Activated CD4-positive, alpha-beta T cell treated with anti-CD3 and anti-CD28 coated beads, Interleukin-2, amount 10 ng/mL, durations not matched to agents 7 days and 5 days (primary cell): ENCODE results near the gene PLPP3. TPM values are rescaled to one million over a fixed set of nuclear protein-coding genes. Genes with fewer than 3 reads are reported as not detected.
"Not testable (repeated sequence)": the region's sequence is repeated elsewhere in the genome, so short reads cannot be mapped to it uniquely, and the experiment has no call there.

Source experiments
- CTCF ChIA-PET: fragments of 350-600 bp; sonication (Branson Sonifier 250); formaldehyde crosslinking; loops from one replicate; lab custom pipeline; 2021; ENCODE audit warnings: antibody characterized with exemption; lab: Charles Lee
- POLR2A ChIA-PET: fragments of 350-600 bp; sonication (Branson Sonifier 250); formaldehyde crosslinking; loops from one replicate; lab custom pipeline; 2021; ENCODE audit warnings: antibody characterized with exemption; lab: Charles Lee
- DNase-seq: peaks from one replicate; pipeline ENCODE4 v3.0.0-alpha.2; 2020
- H3K27ac Mint-ChIP-seq: one replicate; pipeline ENCODE4 v1.8.0; 2021; ENCODE audit warnings: mild to moderate bottlenecking, moderate library complexity, mixed read lengths
- H3K27me3 Mint-ChIP-seq: one replicate; pipeline ENCODE4 v1.8.0; 2021; ENCODE audit warnings: mixed read lengths
- H3K36me3 Mint-ChIP-seq: one replicate; pipeline ENCODE4 v1.8.0; 2021; ENCODE audit warnings: low read depth, mixed read lengths
- H3K4me1 Mint-ChIP-seq: one replicate; pipeline ENCODE4 v1.8.0; 2021; ENCODE audit warnings: mixed read lengths
- H3K4me3 Mint-ChIP-seq: one replicate; pipeline ENCODE4 v1.8.0; 2021; ENCODE audit warnings: mild to moderate bottlenecking, moderate library complexity, mixed read lengths
- H3K9me3 Mint-ChIP-seq: one replicate; pipeline ENCODE4 v1.8.0; 2021; ENCODE audit warnings: mixed read lengths
- total RNA-seq, 2 experiments: library from RNA; stranded (reverse); gene quantifications; one replicate each; pipeline ENCODE4 v1.2.3, GENCODE V29; 2021

Gene PLPP3
- not detected for total RNA-seq

DNA sequence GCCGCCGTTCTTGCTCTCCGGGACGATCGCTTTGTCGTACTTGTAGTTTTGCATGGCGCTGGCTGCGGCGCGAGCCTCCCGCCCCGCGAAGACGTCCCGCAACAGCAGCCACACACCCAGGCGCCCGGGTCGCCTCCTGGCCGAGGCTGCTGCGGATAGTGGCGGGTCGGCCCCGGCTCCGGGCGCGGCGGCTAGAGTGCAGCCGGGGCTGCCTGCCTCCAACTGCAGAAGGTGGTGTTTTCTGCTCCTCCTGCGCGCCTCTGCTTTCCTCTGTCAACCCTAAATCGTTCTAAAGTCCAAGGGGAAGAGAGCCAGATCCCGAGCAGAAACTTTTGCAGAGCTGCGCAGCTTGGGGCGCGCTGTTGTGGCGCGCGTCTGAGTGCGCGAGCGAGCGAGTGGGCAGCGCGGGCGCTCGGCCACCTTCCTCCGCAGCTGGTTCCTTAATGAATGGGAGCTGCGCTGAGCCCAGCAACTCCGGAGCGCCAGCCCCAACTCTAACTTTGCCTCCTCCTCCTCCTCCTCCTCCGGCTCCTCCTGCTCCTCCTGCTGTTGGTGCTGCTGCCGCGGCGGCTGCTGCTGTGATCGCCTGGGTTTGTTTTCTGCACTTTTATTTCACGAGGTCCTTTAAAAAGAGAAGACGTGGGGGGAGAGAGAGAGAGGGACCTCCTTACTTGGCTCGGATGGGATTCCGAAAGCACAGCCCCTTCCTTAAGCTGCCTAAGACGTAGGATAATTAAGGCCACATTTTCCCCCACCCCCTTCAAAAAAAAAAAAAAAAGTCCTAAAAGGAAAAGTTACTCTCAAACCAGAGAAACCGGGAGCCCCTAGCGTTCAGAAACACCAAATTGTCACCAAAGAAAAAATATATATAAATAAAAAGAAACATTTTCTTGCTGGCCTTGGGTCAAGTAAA is at the start of gene PLPP3:
Gene PLPP3, minus strand, starts transcription at position 601 of the 913 bp plus-strand sequence. Its CDS starts 547 bp downstream, at position 54.
- POLR2A ChIA-PET: no interaction called here
- H3K4me3 Mint-ChIP-seq: peak within 1 kb of the TSS; percentile 72
- peak within 1 kb of the TSS; percentile 50 for H3K27ac Mint-ChIP-seq
- H3K36me3 Mint-ChIP-seq: no peaks in the 10 kb centered on the region
- CTCF ChIA-PET: no interaction called here
- no peaks in the 10 kb centered on the region for H3K9me3 Mint-ChIP-seq
- peaks cover 5% of the 10 kb centered on the region for H3K4me1 Mint-ChIP-seq
- H3K27me3 Mint-ChIP-seq: peaks cover 47% of the 10 kb centered on the region
- DNase-seq: no peak

DNA sequence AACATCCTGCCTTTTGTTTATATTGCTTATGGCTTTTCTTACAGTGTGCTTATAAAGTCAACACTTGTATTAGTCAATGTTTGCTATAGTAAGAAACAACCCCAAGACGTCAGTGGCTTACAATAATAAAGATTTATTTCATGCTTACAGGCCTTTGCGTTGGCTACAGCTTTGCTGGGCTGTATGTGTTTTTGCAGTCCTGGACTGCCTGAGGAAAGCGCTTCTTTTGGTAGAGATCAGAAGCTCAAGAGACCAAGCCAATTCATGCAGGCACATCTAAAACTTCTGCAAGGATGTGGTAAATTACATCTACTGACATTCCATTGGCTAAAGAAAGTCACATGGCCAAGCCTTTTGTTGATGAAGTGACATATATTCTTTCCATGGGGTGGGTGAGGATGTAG is 48.3 kb upstream of the PLPP3 start:
- Mint-ChIP-seq H3K4me1 (no peaks in the 10 kb centered on the region), H3K9me3 (no peaks in the 10 kb centered on the region), H3K36me3 (no peaks in the 10 kb centered on the region), H3K4me3 (no peak overlapping the region), H3K27me3 (peaks cover 2% of the 10 kb centered on the region), H3K27ac (no peak overlapping the region)
- ChIA-PET POLR2A (no interaction called here), CTCF (no interaction called here)
- DNase-seq: no peak

DNA sequence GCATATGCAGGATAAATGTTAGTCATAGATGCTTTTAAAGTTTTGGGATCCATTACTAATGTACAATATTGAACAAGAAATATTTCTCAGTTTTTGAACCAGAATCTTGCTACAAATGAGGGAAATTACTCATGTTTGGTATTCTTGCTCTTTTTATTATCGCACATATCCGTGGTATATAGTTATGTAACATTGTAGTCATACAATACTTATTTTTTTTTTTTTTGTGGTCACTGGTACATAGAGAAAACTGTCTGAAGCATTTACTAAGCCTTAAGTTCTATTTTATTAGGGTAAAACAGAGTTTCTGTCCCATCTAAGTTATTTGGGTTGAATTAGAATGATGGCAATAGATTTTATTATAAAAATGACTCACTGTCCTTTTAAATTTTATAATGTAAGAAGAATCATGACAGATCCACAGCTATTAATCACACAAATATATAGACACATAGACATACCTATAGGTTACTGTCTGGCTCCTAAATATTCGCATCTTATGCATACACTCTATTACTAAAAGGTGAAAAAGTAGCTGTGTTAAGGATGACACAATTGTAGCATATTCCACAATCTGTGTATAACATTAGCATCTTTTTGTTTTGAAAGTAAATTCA is 47.8 kb upstream of the PLPP3 start:
- ChIA-PET POLR2A (no interaction called here), CTCF (no interaction called here)
- Mint-ChIP-seq H3K9me3 (no peaks in the 10 kb centered on the region), H3K27me3 (peaks cover 2% of the 10 kb centered on the region), H3K4me1 (no peaks in the 10 kb centered on the region), H3K36me3 (no peaks in the 10 kb centered on the region), H3K4me3 (no peak overlapping the region), H3K27ac (no peak overlapping the region)
- no peak for DNase-seq

GRCh38 chr1:56626546-56626945 is 47.2 kb upstream of the PLPP3 start:
- CTCF ChIA-PET: no interaction called here
- Mint-ChIP-seq H3K4me3 (no peak overlapping the region), H3K9me3 (no peaks in the 10 kb centered on the region), H3K36me3 (no peaks in the 10 kb centered on the region), H3K4me1 (no peaks in the 10 kb centered on the region), H3K27ac (no peak overlapping the region), H3K27me3 (peaks cover 2% of the 10 kb centered on the region)
- DNase-seq: no peak
- POLR2A ChIA-PET: no interaction called here

- CTCF ChIA-PET: no interaction called here
- Mint-ChIP-seq H3K9me3 (no peaks in the 10 kb centered on the region), H3K36me3 (no peaks in the 10 kb centered on the region)
These were observed 46.6 kb upstream of the PLPP3 start for GRCh38 chr1:56625819-56626440.

GRCh38 chr1:56617141-56617540 is 37.8 kb upstream of the PLPP3 start:
- Mint-ChIP-seq H3K9me3 (peaks cover 4% of the 10 kb centered on the region), H3K36me3 (no peaks in the 10 kb centered on the region), H3K4me1 (no peaks in the 10 kb centered on the region), H3K27ac (no peak overlapping the region), H3K4me3 (no peak overlapping the region), H3K27me3 (peaks cover 2% of the 10 kb centered on the region)
- ChIA-PET POLR2A (no interaction called here), CTCF (no interaction called here)
- no peak for DNase-seq

More at GRCh38 chr1:56625819-56626440, 46.6 kb upstream of the PLPP3 start:
- no peak overlapping the region for H3K4me3 Mint-ChIP-seq
- no peak overlapping the region for H3K27ac Mint-ChIP-seq
- POLR2A ChIA-PET: no interaction called here
- DNase-seq: no peak
- H3K27me3 Mint-ChIP-seq: peaks cover 2% of the 10 kb centered on the region
- no peaks in the 10 kb centered on the region for H3K4me1 Mint-ChIP-seq

- DNase-seq, CTCF ChIA-PET, H3K9me3 Mint-ChIP-seq, H3K4me1 Mint-ChIP-seq, H3K27ac Mint-ChIP-seq, H3K27me3 Mint-ChIP-seq, H3K36me3 Mint-ChIP-seq, POLR2A ChIA-PET, H3K4me3 Mint-ChIP-seq: not testable (repeated sequence)
These were observed 31.4 kb upstream of the PLPP3 start for GRCh38 chr1:56610770-56611169.

- H3K27ac Mint-ChIP-seq, H3K4me1 Mint-ChIP-seq, DNase-seq, CTCF ChIA-PET, H3K27me3 Mint-ChIP-seq, H3K9me3 Mint-ChIP-seq, H3K36me3 Mint-ChIP-seq, H3K4me3 Mint-ChIP-seq, POLR2A ChIA-PET: not testable (repeated sequence)
These were observed 30.7 kb upstream of the PLPP3 start for GRCh38 chr1:56610097-56610496.

- CTCF ChIA-PET, H3K4me1 Mint-ChIP-seq, H3K4me3 Mint-ChIP-seq, H3K27me3 Mint-ChIP-seq, H3K9me3 Mint-ChIP-seq, H3K27ac Mint-ChIP-seq, POLR2A ChIA-PET, H3K36me3 Mint-ChIP-seq, DNase-seq: not testable (repeated sequence)
These were observed 16.2 kb upstream of the PLPP3 start for GRCh38 chr1:56595397-56596191.

GRCh38 chr1:56591909-56592308 is 12.5 kb upstream of the PLPP3 start:
- Mint-ChIP-seq H3K36me3 (no peaks in the 10 kb centered on the region), H3K27ac (no peak overlapping the region), H3K27me3 (peaks cover 2% of the 10 kb centered on the region), H3K9me3 (peaks cover 4% of the 10 kb centered on the region), H3K4me3 (no peak overlapping the region), H3K4me1 (no peaks in the 10 kb centered on the region)
- POLR2A ChIA-PET: no interaction called here
- CTCF ChIA-PET: no interaction called here
- DNase-seq: no peak

DNA sequence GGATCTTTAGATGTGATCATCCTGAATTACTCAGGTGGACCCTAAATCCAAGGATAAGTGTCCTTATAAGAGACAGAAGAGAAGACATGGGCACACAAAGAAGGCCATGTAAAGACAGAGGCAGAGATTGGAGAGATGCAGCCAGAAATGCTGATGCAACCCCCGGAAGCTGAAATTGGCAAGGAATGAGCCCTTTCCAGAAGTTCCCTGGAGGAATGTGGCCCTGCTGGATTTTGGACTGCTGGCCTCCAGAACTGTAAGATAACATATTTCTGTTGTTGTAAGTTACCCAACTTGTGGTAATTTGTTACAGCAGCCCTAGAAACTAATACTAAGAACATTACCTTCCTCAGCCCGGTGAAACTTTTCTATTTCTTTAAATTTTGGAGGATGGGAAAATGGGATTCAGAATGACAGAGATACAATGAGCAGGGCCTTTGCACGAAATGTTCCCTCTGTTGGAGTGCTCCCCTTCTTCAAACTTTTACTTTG is 11.2 kb upstream of the PLPP3 start:
- peaks cover 2% of the 10 kb centered on the region for H3K27me3 Mint-ChIP-seq
- no peaks in the 10 kb centered on the region for H3K36me3 Mint-ChIP-seq
- H3K27ac Mint-ChIP-seq: no peak overlapping the region
- ChIA-PET POLR2A (no interaction called here), CTCF (no interaction called here)
- H3K4me3 Mint-ChIP-seq: no peak overlapping the region
- no peaks in the 10 kb centered on the region for H3K9me3 Mint-ChIP-seq
- DNase-seq: no peak
- no peaks in the 10 kb centered on the region for H3K4me1 Mint-ChIP-seq

DNA sequence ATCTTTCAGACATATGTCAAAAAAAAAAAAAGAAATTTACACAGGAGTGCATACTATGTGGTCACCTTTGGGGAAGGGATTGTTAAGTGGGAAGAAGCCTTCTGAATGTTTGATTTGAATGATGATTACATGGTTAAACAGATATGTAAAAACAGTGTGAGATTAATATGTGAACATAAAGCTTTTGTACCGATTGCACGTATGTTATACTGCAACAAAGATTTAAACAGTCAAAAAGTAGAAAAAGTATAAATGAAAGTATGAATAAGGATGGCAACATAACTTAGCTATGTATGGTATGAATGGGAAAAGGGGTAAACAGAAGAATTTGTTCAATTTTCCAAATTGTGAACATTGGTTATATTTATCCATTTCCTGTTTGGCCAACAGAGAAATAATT is 10.0 kb upstream of the PLPP3 start:
- Mint-ChIP-seq H3K4me3 (no peak overlapping the region), H3K27me3 (peaks cover 2% of the 10 kb centered on the region), H3K27ac (no peak overlapping the region), H3K4me1 (no peaks in the 10 kb centered on the region), H3K36me3 (no peaks in the 10 kb centered on the region), H3K9me3 (no peaks in the 10 kb centered on the region)
- no peak for DNase-seq
- CTCF ChIA-PET: no interaction called here
- POLR2A ChIA-PET: no interaction called here
